A204.1 (cell line): ENCODE results near the gene ADGRF5.
"Not testable (repeated sequence)": the region's sequence is repeated elsewhere in the genome, so short reads cannot be mapped to it uniquely, and the experiment has no call there.

Experiments
- FAIRE-seq: peaks from 2 replicates; lab custom pipeline; 2012; peaks lifted over from hg19 to GRCh38; lab: Jason Lieb, UNC

The ADGRF5 gene

GRCh38 chr6:46893648-46894047 lies 28.1 kb downstream of the ADGRF5 start:
- FAIRE-seq = no peak

GRCh38 chr6:46891252-46891795 lies 30.4 kb downstream of the ADGRF5 start:
- no peak for FAIRE-seq

GRCh38 chr6:46888578-46888977 lies 33.2 kb downstream of the ADGRF5 start:
- no peak for FAIRE-seq

GRCh38 chr6:46888031-46888430 lies 33.7 kb downstream of the ADGRF5 start:
- no peak for FAIRE-seq

GRCh38 chr6:46882645-46883044 lies 39.1 kb downstream of the ADGRF5 start:
- FAIRE-seq = no peak

GRCh38 chr6:46879003-46879402 lies 42.7 kb downstream of the ADGRF5 start:
- peak; percentile 85 for FAIRE-seq

- FAIRE-seq = no peak
These were observed 45.6 kb downstream of the ADGRF5 start for GRCh38 chr6:46876126-46876525.

GRCh38 chr6:46867411-46867810 lies 54.3 kb downstream of the ADGRF5 start:
- FAIRE-seq = no peak

GRCh38 chr6:46865221-46865620 lies 56.5 kb downstream of the ADGRF5 start:
- FAIRE-seq = no peak

GRCh38 chr6:46863791-46864190 lies 57.9 kb downstream of the ADGRF5 start:
- FAIRE-seq = no peak

- no peak for FAIRE-seq
These were observed 59.4 kb downstream of the ADGRF5 start for GRCh38 chr6:46862381-46862780.

GRCh38 chr6:46855966-46856365 lies 65.8 kb downstream of the ADGRF5 start:
- not testable (repeated sequence) for FAIRE-seq

GRCh38 chr6:46851576-46851975 lies 70.2 kb downstream of the ADGRF5 start:
- FAIRE-seq = not testable (repeated sequence)

GRCh38 chr6:46850792-46851191 lies 70.9 kb downstream of the ADGRF5 start:
- FAIRE-seq = no peak

GRCh38 chr6:46849361-46849690 lies 72.4 kb downstream of the ADGRF5 start:
- no peak for FAIRE-seq

- FAIRE-seq = no peak
These were observed 72.9 kb downstream of the ADGRF5 start for GRCh38 chr6:46848684-46849360.

GRCh38 chr6:46845126-46845525 lies 76.6 kb downstream of the ADGRF5 start:
- FAIRE-seq = no peak

GRCh38 chr6:46842252-46842846 lies 79.4 kb downstream of the ADGRF5 start:
- FAIRE-seq = not testable (repeated sequence)

GRCh38 chr6:46838033-46838432 lies 83.7 kb downstream of the ADGRF5 start:
- no peak for FAIRE-seq

- FAIRE-seq = not testable (repeated sequence)
These were observed 86.7 kb downstream of the ADGRF5 start for GRCh38 chr6:46834991-46835390.

GRCh38 chr6:46834257-46834916 lies 87.4 kb downstream of the ADGRF5 start:
- FAIRE-seq = not testable (repeated sequence)

- no peak for FAIRE-seq
These were observed 88.9 kb downstream of the ADGRF5 start for GRCh38 chr6:46832816-46833215.

GRCh38 chr6:46828939-46829338 lies 92.8 kb downstream of the ADGRF5 start:
- FAIRE-seq = no peak
